Activated naive CD4-positive, alpha-beta T cell treated with anti-CD3 and anti-CD28 coated beads for 36 hours (primary cell): ENCODE results near the gene THSD7A. TPM values are rescaled to one million over a fixed set of nuclear protein-coding genes. Genes with fewer than 3 reads are reported as not detected.

ENCODE experiments used
- CTCF ChIA-PET: fragments of 350-600 bp; sonication (Branson Sonifier 250); formaldehyde crosslinking; loops from one replicate; lab custom pipeline; 2021; ENCODE audit warnings: antibody characterized with exemption; lab: Charles Lee
- DNase-seq: peaks from one replicate; pipeline ENCODE4 v3.0.0-alpha.2; 2020
- H3K27ac Mint-ChIP-seq: one replicate; pipeline ENCODE4 v1.8.0; 2021; ENCODE audit warnings: mild to moderate bottlenecking, mixed read lengths
- H3K27me3 Mint-ChIP-seq: one replicate; pipeline ENCODE4 v1.8.0; 2021; ENCODE audit warnings: low read depth, mixed read lengths
- H3K36me3 Mint-ChIP-seq: one replicate; pipeline ENCODE4 v1.8.0; 2021; ENCODE audit warnings: low read depth, mixed read lengths
- H3K4me1 Mint-ChIP-seq: one replicate; pipeline ENCODE4 v1.8.0; 2021; ENCODE audit warnings: low read depth, mixed read lengths
- H3K4me3 Mint-ChIP-seq: one replicate; pipeline ENCODE4 v1.8.0; 2021; ENCODE audit warnings: mild to moderate bottlenecking, moderate library complexity, mixed read lengths
- H3K9me3 Mint-ChIP-seq: one replicate; pipeline ENCODE4 v1.8.0; 2021; ENCODE audit warnings: mixed read lengths
- intact Hi-C: fragments of 100-400 bp; cut with micrococcal nuclease; formaldehyde crosslinking; loops from one replicate; pipeline ENCODE4 v1.15.1; 2023
- total RNA-seq, 2 experiments: library from RNA; stranded (reverse); gene quantifications; one replicate each; pipeline ENCODE4 v1.2.3, GENCODE V29; 2021

Gene THSD7A
- total RNA-seq, 2 experiments from 2014 or later = not detected

DNA sequence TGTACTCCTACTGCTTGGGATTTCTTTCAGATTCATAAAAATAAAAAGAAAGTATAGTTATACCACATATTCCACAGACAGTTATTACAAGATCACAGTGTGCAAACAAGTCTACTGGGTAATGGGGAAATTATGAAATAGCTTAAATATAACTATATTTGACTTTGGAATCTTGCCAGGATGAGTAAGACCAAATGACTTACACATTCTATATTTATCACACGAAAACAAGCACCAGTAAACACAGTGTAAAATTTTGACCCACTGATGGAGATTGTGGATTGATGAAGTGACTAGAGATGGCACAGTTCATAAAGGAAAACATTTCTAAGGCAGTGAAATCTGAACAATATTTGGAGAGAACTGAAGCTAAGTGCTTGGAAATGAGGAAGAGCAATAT lies 339.7 kb downstream of the THSD7A start:
- no peaks in the 10 kb centered on the region for H3K27me3 Mint-ChIP-seq
- no peak overlapping the region for H3K27ac Mint-ChIP-seq
- no peaks in the 10 kb centered on the region for H3K9me3 Mint-ChIP-seq
- no peak overlapping the region for H3K4me3 Mint-ChIP-seq
- no peaks in the 10 kb centered on the region for H3K4me1 Mint-ChIP-seq
- no peak for DNase-seq
- CTCF ChIA-PET = no interaction called here
- intact Hi-C loops = no loop called here
- H3K36me3 Mint-ChIP-seq = no peaks in the 10 kb centered on the region

DNA sequence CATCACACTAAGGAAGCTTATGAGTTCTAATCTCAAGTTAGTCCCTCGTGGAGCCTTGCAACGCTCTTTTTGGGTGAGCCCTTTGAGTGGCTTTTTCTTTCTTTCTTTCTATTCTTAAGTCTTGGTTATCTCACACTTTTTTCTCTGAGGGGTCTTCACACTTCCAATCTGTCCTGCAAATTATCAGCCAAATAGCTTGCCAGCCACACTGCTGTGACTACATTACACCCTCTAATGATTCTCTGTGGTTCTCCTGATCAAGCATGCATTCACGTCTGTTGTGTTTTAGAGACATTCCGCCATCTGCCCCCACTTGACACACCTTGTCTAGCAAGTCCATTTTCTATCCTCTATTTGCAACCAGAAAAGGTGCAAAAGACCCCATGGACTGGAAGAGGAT lies 340.2 kb downstream of the THSD7A start:
- intact Hi-C loops = no loop called here
- H3K4me1 Mint-ChIP-seq = no peaks in the 10 kb centered on the region
- no peak for DNase-seq
- no peaks in the 10 kb centered on the region for H3K36me3 Mint-ChIP-seq
- no peak overlapping the region for H3K27ac Mint-ChIP-seq
- CTCF ChIA-PET = no interaction called here
- H3K27me3 Mint-ChIP-seq = no peaks in the 10 kb centered on the region
- H3K9me3 Mint-ChIP-seq = no peaks in the 10 kb centered on the region
- no peak overlapping the region for H3K4me3 Mint-ChIP-seq

DNA sequence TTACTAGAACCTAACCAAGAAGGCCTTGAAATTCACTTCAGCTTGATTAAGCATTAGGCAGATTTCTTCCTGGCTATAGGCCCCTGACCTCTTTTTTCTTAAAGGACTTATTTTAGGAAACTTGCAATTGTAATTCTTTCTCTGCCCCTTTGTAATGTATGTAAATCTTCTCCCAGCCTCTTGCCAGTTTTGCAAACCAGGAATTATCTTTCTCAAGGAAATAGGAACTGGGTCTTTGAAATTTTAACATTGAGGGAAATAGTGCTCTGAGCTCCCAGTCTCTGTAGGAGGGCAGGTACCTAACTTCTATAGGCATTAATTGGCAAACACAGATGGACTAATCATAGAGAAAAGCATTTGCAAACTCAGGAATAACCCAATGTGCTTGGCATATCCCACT lies 342.7 kb downstream of the THSD7A start:
- Mint-ChIP-seq H3K27me3 (no peaks in the 10 kb centered on the region), H3K36me3 (no peaks in the 10 kb centered on the region), H3K27ac (no peak overlapping the region), H3K9me3 (no peaks in the 10 kb centered on the region), H3K4me1 (no peaks in the 10 kb centered on the region), H3K4me3 (no peak overlapping the region)
- intact Hi-C loops = no loop called here
- CTCF ChIA-PET = no interaction called here
- DNase-seq = no peak

DNA sequence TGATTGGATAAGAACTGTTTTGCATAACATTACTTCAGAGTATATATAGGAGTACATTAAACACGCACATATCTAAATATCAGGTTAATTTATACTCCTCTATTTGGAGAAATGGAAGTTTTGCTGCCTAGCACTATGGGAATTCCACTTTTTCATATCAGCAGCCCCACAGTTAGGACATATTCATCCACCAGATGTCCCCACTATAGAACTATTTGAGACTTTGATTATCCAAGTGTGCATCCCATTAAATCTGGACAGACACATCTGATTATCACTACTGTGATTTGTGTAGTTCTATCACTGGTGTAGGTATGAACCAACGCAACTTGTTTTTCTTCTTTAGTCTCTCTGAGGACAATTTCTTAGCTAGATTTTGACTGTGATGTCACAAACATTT lies 345.7 kb downstream of the THSD7A start:
- Mint-ChIP-seq H3K9me3 (no peaks in the 10 kb centered on the region), H3K4me1 (no peaks in the 10 kb centered on the region), H3K36me3 (no peaks in the 10 kb centered on the region), H3K27me3 (no peaks in the 10 kb centered on the region), H3K4me3 (no peak overlapping the region), H3K27ac (no peak overlapping the region)
- CTCF ChIA-PET = no interaction called here
- intact Hi-C loops = no loop called here
- no peak for DNase-seq

DNA sequence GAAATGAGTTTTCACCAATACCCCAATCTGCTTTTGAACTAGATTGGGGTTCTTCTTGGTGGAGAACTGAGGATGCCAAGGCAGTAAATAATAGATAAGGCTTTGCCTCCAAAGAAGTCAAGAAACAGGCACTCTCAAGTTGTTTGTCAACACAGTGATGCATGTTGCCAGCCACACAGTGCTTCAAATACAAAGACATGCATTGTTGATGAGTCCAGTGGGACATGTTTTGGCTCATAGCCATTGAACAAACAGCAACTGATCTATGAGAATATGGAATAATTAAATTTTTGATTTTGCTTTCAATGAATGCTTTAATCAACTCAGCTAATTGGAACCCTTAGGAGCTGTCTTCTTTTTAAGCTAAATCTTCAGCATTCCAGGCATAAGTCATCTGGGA lies 346.4 kb downstream of the THSD7A start:
- no peaks in the 10 kb centered on the region for H3K9me3 Mint-ChIP-seq
- CTCF ChIA-PET = no interaction called here
- no peaks in the 10 kb centered on the region for H3K4me1 Mint-ChIP-seq
- H3K36me3 Mint-ChIP-seq = no peaks in the 10 kb centered on the region
- no peak overlapping the region for H3K4me3 Mint-ChIP-seq
- intact Hi-C loops = no loop called here
- no peak for DNase-seq
- H3K27ac Mint-ChIP-seq = no peak overlapping the region
- no peaks in the 10 kb centered on the region for H3K27me3 Mint-ChIP-seq

DNA sequence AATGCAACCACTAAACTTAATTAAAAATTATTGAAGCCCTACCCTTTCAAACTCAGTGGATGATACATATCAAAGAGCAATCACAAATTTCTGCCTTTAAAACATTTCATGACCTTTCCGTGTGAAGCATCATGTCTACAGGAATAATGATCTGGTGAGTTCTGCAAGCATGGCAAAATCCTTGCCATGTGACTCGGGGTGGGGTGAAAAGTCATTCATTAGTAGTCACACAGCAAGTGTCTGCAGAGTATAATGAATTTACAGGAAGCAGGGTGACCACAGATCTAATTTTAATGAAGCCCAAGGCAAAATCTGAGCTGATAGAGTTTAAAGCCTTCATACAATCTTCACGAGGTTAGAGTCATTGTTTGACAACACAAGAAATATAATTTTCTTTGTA lies 351.9 kb downstream of the THSD7A start:
- Mint-ChIP-seq H3K9me3 (no peaks in the 10 kb centered on the region), H3K27me3 (no peaks in the 10 kb centered on the region), H3K36me3 (no peaks in the 10 kb centered on the region), H3K4me1 (no peaks in the 10 kb centered on the region), H3K27ac (no peak overlapping the region), H3K4me3 (no peak overlapping the region)
- intact Hi-C loops = no loop called here
- no peak for DNase-seq
- CTCF ChIA-PET = no interaction called here

DNA sequence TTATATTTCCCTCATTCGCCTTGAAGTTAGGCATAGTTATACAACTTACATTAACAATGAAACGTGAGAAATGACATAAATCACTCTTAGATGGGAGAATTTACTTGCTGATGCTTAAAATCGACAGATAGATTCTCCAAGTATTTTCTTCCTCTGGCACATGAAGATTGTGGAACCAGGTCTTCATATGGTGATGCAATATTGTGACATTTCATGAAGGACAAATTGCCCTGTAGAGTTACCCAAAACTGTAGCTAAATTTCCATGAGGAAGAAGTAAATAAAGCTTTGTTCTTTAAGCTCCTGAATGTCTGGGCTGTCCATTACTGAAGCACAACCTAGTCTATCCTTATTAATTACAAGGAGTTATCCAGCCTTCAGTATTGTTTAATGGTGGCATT lies 353.1 kb downstream of the THSD7A start:
- Mint-ChIP-seq H3K4me3 (no peak overlapping the region), H3K9me3 (no peaks in the 10 kb centered on the region), H3K4me1 (no peaks in the 10 kb centered on the region), H3K27me3 (no peaks in the 10 kb centered on the region), H3K36me3 (no peaks in the 10 kb centered on the region), H3K27ac (no peak overlapping the region)
- intact Hi-C loops = no loop called here
- CTCF ChIA-PET = no interaction called here
- no peak for DNase-seq

DNA sequence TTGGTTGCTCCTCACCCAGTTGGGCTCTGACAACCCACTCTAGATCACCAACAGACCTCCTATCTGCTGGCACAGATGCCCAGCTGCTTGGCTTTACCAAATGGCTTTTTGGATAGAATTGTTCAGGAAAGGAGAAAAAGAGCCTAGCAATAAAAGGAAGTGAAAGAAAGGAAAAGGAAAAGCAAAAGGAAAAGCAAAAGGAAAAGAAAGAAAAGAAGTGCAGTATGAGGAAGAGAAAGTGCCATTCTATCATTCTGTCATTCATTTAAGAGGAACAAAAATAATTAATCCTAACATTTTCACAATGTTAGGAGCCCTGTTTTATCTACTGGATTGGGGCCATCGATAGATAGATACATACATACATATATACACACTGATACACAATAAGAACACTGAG lies 353.6 kb downstream of the THSD7A start:
- CTCF ChIA-PET = no interaction called here
- intact Hi-C loops = no loop called here
- no peak for DNase-seq
- H3K4me3 Mint-ChIP-seq = no peak overlapping the region
- H3K9me3 Mint-ChIP-seq = no peaks in the 10 kb centered on the region
- no peaks in the 10 kb centered on the region for H3K4me1 Mint-ChIP-seq
- H3K36me3 Mint-ChIP-seq = no peaks in the 10 kb centered on the region
- H3K27ac Mint-ChIP-seq = no peak overlapping the region
- H3K27me3 Mint-ChIP-seq = no peaks in the 10 kb centered on the region

DNA sequence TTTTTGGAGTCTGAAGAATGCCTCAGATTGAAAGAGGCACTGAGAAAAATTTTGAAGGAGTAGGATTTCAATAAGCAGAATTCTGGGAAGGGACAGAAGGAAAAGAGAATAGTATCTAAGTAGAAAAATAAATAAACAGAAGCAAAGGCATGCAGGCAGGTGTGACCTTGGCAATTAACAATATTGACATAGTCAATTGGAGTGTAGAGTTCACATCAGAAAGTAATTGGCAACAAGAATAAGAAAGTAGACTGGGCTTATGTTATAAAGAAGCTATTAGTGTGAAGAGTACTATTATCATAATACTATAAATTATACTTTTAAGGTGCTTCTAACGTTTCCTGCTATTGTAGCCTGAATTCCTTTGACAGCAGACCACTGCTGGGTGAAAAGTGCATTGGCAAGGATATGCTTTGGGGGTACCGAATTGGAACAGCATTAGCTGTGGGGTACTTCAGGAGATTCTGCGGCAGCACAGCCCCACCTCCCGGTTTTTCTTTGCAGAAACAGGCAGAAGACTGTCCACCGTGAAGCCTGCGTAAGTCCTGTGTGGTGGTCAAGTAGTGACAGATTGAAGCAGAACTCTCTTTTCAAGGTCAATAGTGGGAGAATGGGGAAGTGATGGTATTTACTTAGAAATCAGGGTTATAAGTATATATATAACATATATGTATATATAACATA lies 357.0 kb downstream of the THSD7A start:
- Mint-ChIP-seq H3K27ac (no peak overlapping the region), H3K4me3 (no peak overlapping the region), H3K36me3 (no peaks in the 10 kb centered on the region), H3K9me3 (no peaks in the 10 kb centered on the region), H3K4me1 (no peaks in the 10 kb centered on the region), H3K27me3 (no peaks in the 10 kb centered on the region)
- no peak for DNase-seq
- CTCF ChIA-PET = no interaction called here
- intact Hi-C loops = no loop called here

DNA sequence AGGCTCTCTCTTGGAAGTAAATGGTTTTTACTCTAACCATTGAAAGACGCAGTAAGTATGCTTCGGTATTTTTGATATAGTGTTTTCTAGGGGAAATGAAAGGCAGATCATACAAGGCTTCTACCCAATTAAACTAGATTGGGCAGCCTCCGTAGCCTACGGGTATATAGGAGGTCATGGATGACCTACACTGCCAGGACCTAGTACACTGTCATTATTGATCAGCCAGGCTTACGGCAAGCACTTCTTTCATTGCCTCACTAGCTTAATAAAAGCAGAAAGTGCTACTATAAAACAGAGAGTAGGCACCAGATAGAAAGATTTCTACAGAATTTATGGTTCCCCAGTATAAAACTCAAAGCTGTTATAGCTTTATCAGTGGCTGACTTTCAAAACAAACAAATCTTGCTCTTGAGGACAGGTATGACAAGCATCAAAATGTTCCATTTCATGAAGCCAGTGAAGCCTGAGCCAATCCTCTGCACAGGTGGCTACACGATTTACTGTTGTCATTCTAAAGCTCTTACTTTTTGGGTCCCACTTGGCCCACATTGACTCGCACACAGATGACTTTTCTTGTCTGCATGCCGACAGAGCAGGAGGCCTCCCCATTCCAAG lies 358.1 kb downstream of the THSD7A start:
- H3K4me3 Mint-ChIP-seq = no peak overlapping the region
- CTCF ChIA-PET = no interaction called here
- DNase-seq = no peak
- no peak overlapping the region for H3K27ac Mint-ChIP-seq
- H3K9me3 Mint-ChIP-seq = no peaks in the 10 kb centered on the region
- no peaks in the 10 kb centered on the region for H3K27me3 Mint-ChIP-seq
- H3K4me1 Mint-ChIP-seq = no peaks in the 10 kb centered on the region
- intact Hi-C loops = no loop called here
- no peaks in the 10 kb centered on the region for H3K36me3 Mint-ChIP-seq

DNA sequence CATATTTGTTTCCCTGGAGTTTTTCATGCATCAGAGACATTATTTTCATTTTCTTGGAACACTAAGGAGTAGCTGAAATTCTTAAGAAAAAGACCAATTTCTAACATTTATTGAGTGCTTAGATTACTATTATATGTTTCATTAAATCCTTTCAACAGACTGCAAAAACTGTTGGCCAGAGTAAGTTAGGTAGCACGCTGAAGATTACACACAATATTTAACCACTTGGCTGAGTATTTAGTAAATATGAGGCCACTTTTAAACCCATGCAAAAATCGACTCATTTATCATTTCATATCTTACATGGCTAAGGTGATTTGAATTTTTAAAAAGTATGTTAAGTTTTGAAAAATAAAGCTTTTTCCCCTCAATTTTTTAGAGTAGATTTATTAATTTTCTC lies 358.8 kb downstream of the THSD7A start:
- no peaks in the 10 kb centered on the region for H3K4me1 Mint-ChIP-seq
- CTCF ChIA-PET = no interaction called here
- H3K36me3 Mint-ChIP-seq = no peaks in the 10 kb centered on the region
- DNase-seq = no peak
- no peak overlapping the region for H3K27ac Mint-ChIP-seq
- no peaks in the 10 kb centered on the region for H3K9me3 Mint-ChIP-seq
- no peaks in the 10 kb centered on the region for H3K27me3 Mint-ChIP-seq
- H3K4me3 Mint-ChIP-seq = no peak overlapping the region
- intact Hi-C loops = no loop called here

DNA sequence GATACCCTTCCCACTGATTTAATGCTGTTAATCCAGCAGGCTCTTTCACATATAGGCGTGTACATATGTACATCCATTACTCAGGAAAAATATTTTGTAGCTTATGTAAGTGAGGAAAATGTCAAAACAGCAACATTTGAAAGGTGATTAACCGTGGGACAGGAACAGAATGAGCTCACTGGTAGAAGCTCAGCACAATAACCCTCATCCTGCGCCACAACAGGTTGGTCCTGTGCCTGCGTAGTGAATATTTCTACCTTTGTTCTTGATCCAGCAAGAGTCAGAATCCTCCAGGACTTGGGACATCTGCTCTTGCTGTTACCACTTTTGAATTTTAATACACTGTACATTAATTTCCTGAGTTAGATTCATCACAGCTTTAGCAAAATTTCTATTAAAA lies 359.4 kb downstream of the THSD7A start:
- intact Hi-C loops = no loop called here
- CTCF ChIA-PET = no interaction called here
- H3K4me1 Mint-ChIP-seq = no peaks in the 10 kb centered on the region
- no peaks in the 10 kb centered on the region for H3K27me3 Mint-ChIP-seq
- H3K36me3 Mint-ChIP-seq = no peaks in the 10 kb centered on the region
- no peak for DNase-seq
- H3K9me3 Mint-ChIP-seq = no peaks in the 10 kb centered on the region
- no peak overlapping the region for H3K4me3 Mint-ChIP-seq
- no peak overlapping the region for H3K27ac Mint-ChIP-seq

DNA sequence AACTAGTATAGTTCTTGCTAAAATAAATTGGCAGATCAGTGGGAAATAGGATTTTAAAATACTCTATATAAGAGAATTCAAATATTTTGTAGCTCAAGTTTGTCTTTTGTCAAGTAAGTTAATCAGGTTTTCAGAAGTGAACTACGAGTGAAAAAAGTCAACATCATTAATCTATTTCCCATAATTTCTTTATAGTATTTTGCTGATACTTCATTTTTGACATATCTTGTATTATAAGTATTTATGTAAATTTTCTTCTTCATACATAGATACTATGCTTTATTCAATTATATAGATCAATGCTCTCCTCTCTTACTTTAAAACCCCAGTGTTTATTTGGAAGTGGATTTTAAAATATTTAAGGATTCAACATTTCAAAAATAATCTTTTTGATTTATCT lies 360.7 kb downstream of the THSD7A start:
- DNase-seq = no peak
- no peak overlapping the region for H3K4me3 Mint-ChIP-seq
- intact Hi-C loops = no loop called here
- H3K27ac Mint-ChIP-seq = no peak overlapping the region
- CTCF ChIA-PET = no interaction called here
- H3K36me3 Mint-ChIP-seq = no peaks in the 10 kb centered on the region
- no peaks in the 10 kb centered on the region for H3K27me3 Mint-ChIP-seq
- no peaks in the 10 kb centered on the region for H3K9me3 Mint-ChIP-seq
- H3K4me1 Mint-ChIP-seq = no peaks in the 10 kb centered on the region
